HUES6 (cell line): ENCODE measurements around the gene BACE1-AS.
"Not testable (repeated sequence)": the region's sequence is repeated elsewhere in the genome, so short reads cannot be mapped to it uniquely, and the experiment has no call there.

ENCODE experiments used
- H3K27ac ChIP-seq: 2 replicates; pipeline ENCODE4 v1.7.0; 2013; ENCODE audit warnings: low read depth, mild to moderate bottlenecking, low read length, inconsistent platforms
- H3K27me3 ChIP-seq: 2 replicates; pipeline ENCODE4 v1.6.1; 2013; ENCODE audit warnings: low read length; ENCODE audit not compliant: control insufficient read depth, insufficient read depth
- H3K36me3 ChIP-seq: 2 replicates; pipeline ENCODE4 v1.6.1; 2013; ENCODE audit warnings: low read length; ENCODE audit not compliant: control insufficient read depth, insufficient read depth
- H3K4me1 ChIP-seq: 2 replicates; pipeline ENCODE4 v1.6.1; 2013; ENCODE audit warnings: low read length; ENCODE audit not compliant: control insufficient read depth, insufficient read depth
- H3K4me3 ChIP-seq: 2 replicates; pipeline ENCODE4 v1.5.1; 2013; ENCODE audit warnings: low read depth, low read length
- H3K9ac ChIP-seq: one replicate; pipeline ENCODE4 v1.6.1; 2013; ENCODE audit warnings: mild to moderate bottlenecking, low read length
- H3K9me3 ChIP-seq: 2 replicates; pipeline ENCODE4 v1.6.1; 2013; ENCODE audit warnings: low read depth, low read length; ENCODE audit not compliant: control insufficient read depth, insufficient read depth

The BACE1-AS gene

GRCh38 chr11:117271208-117271607, 19.9 kb upstream of the BACE1-AS start:
- Histone ChIP-seq H3K27me3 (no peaks in the 10 kb centered on the region), H3K4me3 (no peak overlapping the region), H3K9me3 (no peaks in the 10 kb centered on the region), H3K27ac (no peak overlapping the region), H3K9ac (no peak overlapping the region), H3K4me1 (peaks cover 15% of the 10 kb centered on the region; the same call in 1 of the 2 replicates), H3K36me3 (peaks cover 2% of the 10 kb centered on the region; the same call in 1 of the 2 replicates)

- not testable (repeated sequence) for H3K9ac ChIP-seq, H3K27me3 ChIP-seq, H3K36me3 ChIP-seq, H3K27ac ChIP-seq, H3K4me3 ChIP-seq, H3K9me3 ChIP-seq
- peaks cover 15% of the 10 kb centered on the region; the same call in 1 of the 2 replicates for H3K4me1 ChIP-seq
These were observed 19.0 kb upstream of the BACE1-AS start for GRCh38 chr11:117272175-117272574.

GRCh38 chr11:117273550-117274289, 17.4 kb upstream of the BACE1-AS start:
- H3K27me3 ChIP-seq, result no peaks in the 10 kb centered on the region
- H3K4me3 ChIP-seq, result no peak overlapping the region
- H3K36me3 ChIP-seq, result peaks cover 2% of the 10 kb centered on the region; the same call in 1 of the 2 replicates
- no peak overlapping the region for H3K27ac ChIP-seq
- H3K9ac ChIP-seq, result no peak overlapping the region
- peaks cover 8% of the 10 kb centered on the region; the same call in 1 of the 2 replicates for H3K4me1 ChIP-seq
- H3K9me3 ChIP-seq, result no peaks in the 10 kb centered on the region

GRCh38 chr11:117278347-117278746, 12.8 kb upstream of the BACE1-AS start:
- H3K4me1 ChIP-seq, result no peaks in the 10 kb centered on the region; the same call in 1 of the 2 replicates
- no peak overlapping the region for H3K9ac ChIP-seq
- no peak overlapping the region for H3K4me3 ChIP-seq
- no peak overlapping the region for H3K27ac ChIP-seq
- no peaks in the 10 kb centered on the region for H3K27me3 ChIP-seq
- H3K36me3 ChIP-seq, result peaks cover 34% of the 10 kb centered on the region
- no peaks in the 10 kb centered on the region for H3K9me3 ChIP-seq

- Histone ChIP-seq H3K27ac (no peak overlapping the region), H3K9ac (no peak overlapping the region), H3K9me3 (no peaks in the 10 kb centered on the region), H3K36me3 (peaks cover 46% of the 10 kb centered on the region), H3K4me1 (no peaks in the 10 kb centered on the region; the same call in 1 of the 2 replicates), H3K27me3 (no peaks in the 10 kb centered on the region), H3K4me3 (no peak overlapping the region)
These were observed 11.3 kb upstream of the BACE1-AS start for GRCh38 chr11:117279711-117280376.

- Histone ChIP-seq H3K9me3 (no peaks in the 10 kb centered on the region), H3K4me1 (no peaks in the 10 kb centered on the region; the same call in 1 of the 2 replicates), H3K27ac (no peak overlapping the region), H3K4me3 (no peak overlapping the region), H3K36me3 (peaks cover 59% of the 10 kb centered on the region), H3K9ac (no peak overlapping the region), H3K27me3 (no peaks in the 10 kb centered on the region)
These were observed 10.0 kb upstream of the BACE1-AS start for GRCh38 chr11:117281159-117281558.

- Histone ChIP-seq H3K27ac (no peak overlapping the region), H3K4me3 (no peak overlapping the region), H3K27me3 (no peaks in the 10 kb centered on the region), H3K9me3 (no peaks in the 10 kb centered on the region), H3K4me1 (no peaks in the 10 kb centered on the region; the same call in 1 of the 2 replicates), H3K9ac (no peak overlapping the region), H3K36me3 (peaks cover 65% of the 10 kb centered on the region)
These were observed 9.3 kb upstream of the BACE1-AS start for GRCh38 chr11:117281869-117282268.

- Histone ChIP-seq H3K9ac (no peak overlapping the region), H3K9me3 (no peaks in the 10 kb centered on the region), H3K4me3 (no peak overlapping the region), H3K27me3 (no peaks in the 10 kb centered on the region), H3K27ac (no peak overlapping the region), H3K4me1 (no peaks in the 10 kb centered on the region; the same call in 1 of the 2 replicates), H3K36me3 (peaks cover 70% of the 10 kb centered on the region)
These were observed 8.2 kb upstream of the BACE1-AS start for GRCh38 chr11:117282956-117283355.

- H3K36me3 ChIP-seq, result peaks cover 81% of the 10 kb centered on the region
These were observed 7.1 kb upstream of the BACE1-AS start for GRCh38 chr11:117284053-117284452.

GRCh38 chr11:117286588-117286987, 4.6 kb upstream of the BACE1-AS start:
- H3K4me1 ChIP-seq, result no peaks in the 10 kb centered on the region
- H3K9ac ChIP-seq, result no peak overlapping the region
- H3K27ac ChIP-seq, result no peak overlapping the region
- H3K27me3 ChIP-seq, result no peaks in the 10 kb centered on the region
- no peak overlapping the region for H3K4me3 ChIP-seq
- peaks cover 87% of the 10 kb centered on the region for H3K36me3 ChIP-seq
- no peaks in the 10 kb centered on the region for H3K9me3 ChIP-seq

More at GRCh38 chr11:117284053-117284452, 7.1 kb upstream of the BACE1-AS start:
- H3K27me3 ChIP-seq, result no peaks in the 10 kb centered on the region
- no peaks in the 10 kb centered on the region for H3K9me3 ChIP-seq
- no peak overlapping the region for H3K27ac ChIP-seq
- H3K9ac ChIP-seq, result no peak overlapping the region
- H3K4me3 ChIP-seq, result no peak overlapping the region
- H3K4me1 ChIP-seq, result no peaks in the 10 kb centered on the region; the same call in 1 of the 2 replicates

GRCh38 chr11:117287668-117288067, 3.5 kb upstream of the BACE1-AS start:
- no peaks in the 10 kb centered on the region for H3K27me3 ChIP-seq
- H3K4me3 ChIP-seq, result no peak overlapping the region
- no peak overlapping the region for H3K27ac ChIP-seq
- no peaks in the 10 kb centered on the region for H3K4me1 ChIP-seq
- H3K36me3 ChIP-seq, result peaks cover 81% of the 10 kb centered on the region
- H3K9me3 ChIP-seq, result no peaks in the 10 kb centered on the region
- H3K9ac ChIP-seq, result no peak overlapping the region
